OCI-LY3 (cell line): ENCODE results near the gene USP47.

ENCODE experiments used
- CTCF ChIP-seq: fragments of 200-600, 300-600 bp; sonication (generic); IDR thresholded peaks from 2 replicates; pipeline ENCODE4 v1.5.1; 2014; ENCODE audit warnings: antibody characterized with exemption, low read length, low read depth
- EZH2phosphoT487 ChIP-seq: fragments of 200-600 bp; shearing (Covaris generic); IDR thresholded peaks from 2 replicates; pipeline ENCODE4 v1.6.1; 2018; ENCODE audit warnings: antibody characterized with exemption, mixed run types, low read depth

- TF ChIP-seq CTCF, result no peak
- no peak for TF ChIP-seq EZH2phosphoT487
Observed at GRCh38 chr11:11946878-11947277, 105.1 kb downstream of the USP47 start.
